DMS 273 (cell line): ENCODE measurements around the gene NFASC.

ENCODE experiments used
- DNase-seq: peaks from one replicate; lab custom pipeline; 2025; ENCODE audit not compliant: unreplicated experiment; lab: John Stamatoyannopoulos, UW

The NFASC gene

DNA sequence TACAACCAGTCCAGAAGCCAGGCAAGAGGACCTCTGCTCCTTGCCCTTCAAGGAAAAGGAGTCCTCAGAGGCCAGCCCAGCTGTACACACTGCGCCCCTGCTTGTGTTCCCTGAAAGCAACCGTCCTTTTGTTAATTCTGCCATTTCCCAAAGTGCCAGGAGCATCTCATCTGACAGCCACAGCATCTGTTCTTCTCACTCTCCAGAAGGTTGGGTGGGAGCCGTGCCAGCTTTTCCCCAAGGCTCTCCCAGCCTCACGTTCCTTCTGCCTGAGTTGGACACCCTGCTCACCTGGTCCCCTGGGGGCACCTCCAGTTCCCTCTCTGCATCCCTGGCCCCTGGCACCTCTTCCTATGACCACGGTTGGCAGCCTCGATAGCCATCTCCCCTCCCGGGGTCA lies 161.8 kb downstream of the NFASC start:
- DNase-seq: peak; percentile 98

DNA sequence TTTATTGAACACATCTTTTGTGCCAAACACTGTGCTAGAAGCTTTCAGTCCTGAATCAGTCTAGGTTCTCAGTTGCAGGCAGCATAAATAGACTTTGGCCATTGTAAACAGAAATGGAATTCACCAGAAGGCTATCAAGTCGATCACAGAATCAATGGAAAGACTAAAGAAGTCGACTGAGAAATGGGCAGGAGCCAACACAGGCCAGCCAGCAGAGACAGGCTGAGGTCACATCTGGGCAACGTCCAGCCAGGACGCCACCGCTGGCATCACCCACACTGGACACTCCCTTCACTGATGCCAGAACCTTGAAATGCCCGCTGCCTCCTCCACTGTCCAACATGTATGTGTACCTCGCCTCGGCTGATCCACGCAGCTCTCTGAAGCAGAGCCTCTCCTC lies 166.9 kb downstream of the NFASC start:
- no peak for DNase-seq

DNA sequence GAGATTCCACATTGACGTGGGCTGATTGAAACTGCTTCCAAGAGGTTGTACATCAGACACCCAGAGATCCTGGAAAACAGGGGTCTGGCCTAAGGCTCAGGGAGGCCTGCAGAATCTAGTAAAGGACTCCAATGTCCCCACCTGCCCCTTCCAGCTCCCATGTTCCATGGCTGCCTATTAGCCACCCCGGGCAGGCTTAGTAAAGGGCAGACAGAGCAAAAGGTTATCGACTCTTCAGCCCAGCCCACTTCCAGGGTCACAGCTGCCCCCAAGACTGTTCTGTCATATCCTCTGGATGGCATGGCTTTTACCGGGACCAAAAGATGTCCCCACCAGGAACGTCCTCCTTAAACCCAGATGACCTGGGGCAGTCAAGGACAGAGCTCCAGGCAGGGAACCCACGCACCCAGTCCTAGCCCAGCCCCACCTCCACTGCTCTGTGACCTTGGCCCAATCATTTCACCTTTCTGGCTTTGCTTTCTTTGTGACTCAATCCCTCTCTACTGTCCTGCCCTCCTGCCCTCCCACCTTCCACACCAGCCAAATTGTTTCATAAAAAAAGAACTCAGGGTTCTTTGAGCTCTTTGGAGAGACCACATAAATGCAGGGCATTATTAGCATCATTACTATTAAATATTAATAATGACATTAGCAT lies 167.6 kb downstream of the NFASC start:
- no peak for DNase-seq

DNA sequence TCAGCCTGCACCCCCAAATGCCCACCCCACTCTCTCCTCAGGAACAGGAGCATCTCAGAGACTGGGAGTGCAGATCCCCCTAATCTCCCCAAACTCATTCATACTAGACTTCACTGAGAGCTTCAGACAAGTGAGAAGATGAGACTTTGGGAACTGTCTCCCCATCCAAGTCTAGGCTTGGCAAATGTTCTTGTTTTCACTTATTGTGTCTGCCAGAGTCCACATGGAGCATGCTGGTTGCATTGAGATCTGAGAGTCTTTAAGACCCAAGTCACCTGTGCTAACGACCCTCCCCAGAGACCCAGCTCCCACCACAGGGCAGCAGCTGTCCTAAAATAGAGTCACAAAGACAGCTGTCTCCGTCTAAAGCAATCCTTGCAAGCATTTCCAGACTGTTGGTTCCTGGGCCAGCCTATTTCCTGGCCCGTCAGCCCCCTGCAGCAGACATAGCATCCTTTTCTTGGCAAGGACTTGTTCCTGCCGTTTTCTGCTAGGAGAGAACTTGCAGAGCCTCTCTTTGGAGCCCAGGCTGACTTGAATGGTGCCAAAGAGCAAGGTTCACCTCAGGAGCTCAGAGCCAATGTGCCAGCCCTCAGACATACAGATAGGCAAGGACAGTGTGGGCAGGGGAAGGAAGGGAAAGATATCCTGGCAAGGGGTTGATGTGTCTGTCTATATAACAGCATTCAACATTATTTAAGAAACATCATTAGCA lies 170.5 kb downstream of the NFASC start:
- peak; percentile 67 for DNase-seq

DNA sequence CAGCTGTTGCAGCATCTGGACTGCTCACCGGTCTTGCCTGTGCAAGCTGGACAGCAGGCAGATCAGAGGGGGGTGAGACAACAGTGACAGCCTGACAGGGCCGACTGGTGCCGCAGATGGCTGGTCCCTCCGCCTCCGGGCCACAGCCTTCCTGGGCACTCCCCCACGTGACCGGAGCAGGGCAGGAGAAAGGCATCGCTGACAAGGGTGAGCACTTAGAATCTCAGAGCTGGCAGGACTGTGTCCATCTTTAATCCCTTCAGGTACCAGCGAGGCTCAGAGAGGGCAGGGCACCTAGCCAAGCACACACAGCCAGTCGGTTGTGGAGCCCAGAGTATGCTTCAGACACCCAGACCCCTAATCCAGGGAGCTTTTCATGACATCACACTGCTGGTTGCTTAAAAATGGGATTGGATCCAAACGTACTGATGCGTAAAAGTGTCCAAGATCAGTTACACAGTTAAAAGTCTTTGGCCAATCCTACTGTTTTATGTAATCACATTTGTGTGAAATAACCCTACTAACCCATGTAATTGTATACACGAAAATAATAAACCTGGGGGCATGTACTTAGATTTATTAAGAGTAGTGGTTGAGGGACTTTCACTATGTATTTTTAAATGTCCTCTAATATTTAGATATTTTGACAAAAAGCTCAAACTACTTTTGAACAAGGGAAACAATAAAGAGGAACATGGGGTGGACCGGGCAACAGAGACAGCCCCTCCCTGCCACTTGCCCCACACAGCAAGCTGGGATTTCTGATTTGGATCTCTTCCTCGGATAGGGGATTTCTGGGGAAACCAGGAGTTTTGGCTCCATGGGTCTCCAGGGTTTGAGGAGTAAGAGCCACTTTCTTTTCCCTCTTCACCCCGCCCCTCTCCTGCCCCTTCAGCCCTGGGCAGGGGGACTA lies 171.6 kb downstream of the NFASC start:
- DNase-seq: peak; percentile 96

DNA sequence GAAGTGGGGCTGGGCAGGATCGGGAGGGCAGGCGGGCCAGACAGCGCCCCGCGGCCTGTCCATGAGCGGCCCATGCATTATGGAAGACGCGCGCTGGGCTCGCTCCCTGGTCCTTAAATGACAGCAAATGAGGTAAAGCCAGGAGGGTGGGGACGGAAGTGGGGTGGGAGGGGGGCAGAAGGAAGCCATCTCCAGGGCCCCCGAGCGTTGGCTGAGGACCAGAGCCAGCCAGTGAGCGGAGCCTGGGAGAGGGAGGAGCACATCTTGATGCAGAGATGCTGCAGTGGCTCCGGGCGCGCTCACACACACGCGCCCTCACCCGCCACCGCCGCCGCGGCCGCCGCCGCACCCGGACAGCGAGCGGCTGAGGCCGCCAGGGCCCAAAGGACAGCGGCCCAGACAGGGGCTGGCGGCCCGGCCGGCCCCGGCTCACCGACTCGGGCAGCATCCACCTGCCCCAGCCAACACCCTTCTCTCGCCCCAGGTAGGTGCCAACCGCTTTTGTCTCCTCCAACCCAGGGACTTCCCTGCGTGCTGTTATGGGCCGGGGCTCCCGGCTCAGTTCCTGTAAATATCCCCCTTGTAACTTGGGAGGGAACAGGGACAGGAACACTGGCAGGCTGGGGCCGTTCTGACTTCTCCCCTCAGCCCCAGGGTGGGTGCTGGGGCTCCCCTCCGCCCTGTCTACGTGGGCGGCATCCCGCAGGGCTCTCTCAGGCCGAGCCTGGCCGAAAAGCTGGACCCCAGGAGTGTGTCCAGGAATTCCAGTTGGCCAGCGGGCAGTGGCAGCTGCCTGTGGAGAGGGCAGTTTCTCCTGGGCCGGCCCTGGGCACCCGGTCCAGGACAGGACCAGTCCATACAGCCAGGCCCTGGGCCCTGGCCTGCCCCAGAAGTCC lies 172.5 kb downstream of the NFASC start, which contains the start of gene CNTN2:
TSS of gene CNTN2 (plus strand) at position 302 of the 896 bp plus-strand sequence. CDS start 9,974 bp downstream, outside the sequence.
- DNase-seq: peak; percentile 85

DNA sequence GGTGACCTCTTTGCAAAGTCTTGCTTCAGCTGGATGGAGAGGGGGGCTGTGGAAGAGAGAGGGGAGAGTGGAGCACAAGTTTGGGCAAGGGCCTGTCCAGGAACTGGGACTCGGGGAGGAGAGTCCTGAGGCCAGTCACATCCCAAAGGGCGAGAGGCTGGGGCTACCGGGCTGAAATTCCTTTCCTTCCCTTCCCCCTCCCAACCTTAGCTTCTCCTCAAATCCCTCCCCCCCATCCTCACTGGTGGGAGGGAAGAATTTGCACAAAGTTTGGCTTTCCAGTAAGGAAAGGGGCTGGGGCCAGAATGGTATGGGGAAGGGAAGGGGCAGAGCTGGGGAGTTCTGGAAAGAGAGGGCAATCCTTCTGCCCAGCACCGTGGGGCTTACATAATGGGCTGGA lies 173.2 kb downstream of the NFASC start:
- DNase-seq: no peak

DNA sequence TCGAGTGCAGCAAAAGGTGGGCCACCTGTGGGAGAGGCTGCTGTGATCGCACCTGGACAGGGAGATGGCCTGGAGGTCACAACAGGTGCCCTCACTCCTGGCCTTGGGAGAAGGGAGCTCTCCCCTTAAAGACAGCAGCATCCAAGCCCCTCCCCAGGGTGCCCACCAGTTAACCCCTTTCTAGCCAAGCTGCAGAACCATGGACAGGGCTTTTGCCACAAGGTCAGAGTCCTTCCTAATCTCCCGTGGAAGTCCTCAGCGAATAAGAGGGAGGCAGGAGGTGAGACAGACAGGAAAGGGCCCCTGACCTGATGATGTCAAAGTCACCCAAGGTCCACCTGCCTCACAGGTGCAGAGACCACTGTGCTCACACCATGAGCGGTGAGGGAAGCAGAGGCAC lies 174.1 kb downstream of the NFASC start:
- no peak for DNase-seq

DNA sequence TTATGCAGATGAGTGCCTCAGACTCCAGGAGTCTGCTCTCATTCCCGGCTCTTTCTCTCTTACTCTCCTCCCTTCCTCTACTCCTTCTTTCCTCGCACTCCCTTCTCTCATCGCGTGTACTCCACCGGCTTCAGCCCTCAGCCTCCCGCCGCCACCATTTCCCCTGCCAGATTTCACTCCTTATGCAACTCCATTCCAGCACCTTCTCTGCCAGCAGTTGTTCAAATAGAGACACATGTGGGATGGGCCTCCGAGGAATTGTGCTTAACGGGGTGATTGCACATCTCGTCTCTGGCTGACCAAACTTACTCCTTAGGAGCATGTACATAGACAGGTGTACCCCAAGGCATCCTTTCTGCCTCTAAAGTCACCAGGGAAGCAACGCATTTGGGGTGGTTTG lies 174.5 kb downstream of the NFASC start:
- no peak for DNase-seq

DNA sequence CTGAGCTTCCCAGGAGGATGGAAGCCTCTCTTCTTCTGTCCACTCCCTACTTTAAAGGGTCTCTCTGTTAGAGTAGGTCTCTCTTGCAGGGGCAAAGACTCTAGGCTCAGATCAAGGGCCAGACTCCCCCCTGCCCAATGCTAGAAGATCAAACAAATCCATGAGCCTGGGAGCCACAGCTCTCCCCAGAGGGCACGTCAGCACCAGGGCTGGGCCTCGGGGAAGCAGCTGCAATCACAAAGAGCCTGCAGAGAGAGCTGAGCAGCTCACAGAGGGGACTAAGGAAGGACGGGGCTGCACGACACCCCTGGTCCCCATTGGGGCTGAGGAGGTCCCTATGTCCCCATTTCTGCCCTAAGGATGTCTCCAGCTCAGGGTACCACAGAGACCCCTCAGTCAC lies 176.2 kb downstream of the NFASC start:
- no peak for DNase-seq

DNA sequence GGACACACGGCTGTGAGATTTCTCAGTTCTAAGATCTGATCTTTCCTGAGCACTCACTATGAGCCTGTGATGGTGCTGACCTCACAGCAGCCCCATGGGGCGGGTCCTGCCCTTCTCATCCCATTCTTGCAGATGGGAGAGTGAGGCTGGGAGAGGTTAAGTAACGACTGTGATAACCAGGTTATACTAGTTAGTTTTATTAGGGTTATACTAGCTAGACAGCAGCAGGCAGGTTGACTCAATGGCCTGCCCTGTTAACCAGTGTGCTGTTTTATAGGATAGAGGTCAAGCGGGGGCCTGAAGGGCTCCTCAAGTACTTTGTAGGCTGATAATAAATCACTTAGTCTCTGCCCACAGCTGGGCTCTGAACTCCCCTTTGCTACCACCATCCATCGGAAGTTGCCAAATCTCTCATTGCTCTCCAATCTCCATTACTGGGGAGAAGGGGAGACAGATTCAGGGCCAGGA lies 177.1 kb downstream of the NFASC start:
- DNase-seq: peak; percentile 42

DNA sequence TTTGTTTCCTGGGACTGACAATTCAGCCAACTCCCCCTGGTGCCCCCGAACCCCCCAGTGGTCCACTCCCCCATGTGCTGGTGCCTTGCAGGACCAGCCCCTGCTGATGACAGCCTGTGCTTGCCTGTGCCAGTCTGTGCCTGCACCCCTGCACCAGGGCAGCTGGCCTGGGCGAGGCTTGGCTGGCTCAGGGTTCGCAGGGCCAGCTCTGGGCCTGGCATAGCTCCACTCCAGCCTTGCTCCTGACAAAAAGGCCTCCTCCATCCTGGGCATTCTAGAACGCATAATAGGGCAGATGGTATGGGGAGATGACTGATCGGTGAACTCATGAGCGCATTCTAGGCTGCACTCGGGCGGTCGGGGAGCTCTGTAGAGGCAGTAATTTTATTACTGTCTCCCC lies 177.7 kb downstream of the NFASC start:
- DNase-seq: peak; percentile 90

DNA sequence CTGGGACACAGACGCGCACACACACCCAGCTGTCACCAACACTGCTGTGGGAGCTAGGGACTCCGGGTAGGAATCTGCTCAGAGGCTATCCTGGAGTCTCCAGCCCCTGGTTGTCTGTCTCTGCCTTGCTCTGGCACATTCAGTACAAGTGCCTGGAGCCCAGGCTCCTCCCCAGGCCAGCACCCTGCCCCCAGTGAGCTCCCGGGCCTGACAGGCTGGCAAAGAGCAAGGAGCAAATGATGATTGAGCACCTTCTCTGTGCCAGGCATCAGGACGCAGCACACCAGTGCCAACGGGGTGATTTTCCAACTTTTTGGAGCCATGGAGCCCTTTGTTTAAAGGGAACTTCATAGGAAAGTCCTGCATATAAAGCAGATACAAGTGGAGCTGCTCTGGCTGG lies 178.8 kb downstream of the NFASC start:
- peak; percentile 31 for DNase-seq

DNA sequence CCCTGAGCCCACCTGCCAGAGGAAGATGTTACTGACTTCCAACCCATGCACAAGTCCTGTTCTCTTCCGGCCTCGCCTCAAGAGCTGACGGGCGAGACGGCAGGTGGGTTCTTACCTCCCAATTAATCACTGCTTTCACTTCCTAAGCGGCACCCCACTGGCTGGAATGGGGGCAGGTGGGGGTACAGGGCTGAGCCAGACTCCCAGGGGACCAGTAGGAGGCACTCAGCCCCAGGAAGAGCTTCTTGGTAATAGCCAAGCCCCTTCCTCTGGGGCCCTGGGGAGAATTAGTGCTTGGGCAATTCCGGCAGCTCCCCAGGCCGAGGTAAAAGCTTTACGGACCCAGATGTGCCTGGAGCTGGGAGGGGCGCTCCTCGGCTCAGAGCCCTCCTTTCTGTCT lies 182.0 kb downstream of the NFASC start:
- no peak for DNase-seq

DNA sequence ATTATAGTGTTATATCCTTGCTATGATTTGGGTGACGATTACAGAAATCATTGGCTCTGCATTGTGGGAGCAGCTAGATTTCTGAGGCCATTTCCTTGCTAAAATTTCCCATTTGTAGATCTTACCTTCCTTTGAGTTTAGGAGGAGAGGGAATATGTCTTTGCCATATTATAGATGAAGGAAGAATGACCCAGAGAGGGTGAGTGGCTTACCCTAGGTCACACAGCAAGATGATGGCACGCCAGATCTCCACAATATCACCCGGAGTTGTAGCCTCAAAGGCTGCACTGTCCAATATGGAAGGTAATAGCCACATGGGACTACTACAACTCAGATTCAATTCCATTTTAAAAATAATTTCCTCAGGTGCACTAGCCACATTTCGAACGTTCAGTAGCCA lies 182.6 kb downstream of the NFASC start:
- DNase-seq: no peak

DNA sequence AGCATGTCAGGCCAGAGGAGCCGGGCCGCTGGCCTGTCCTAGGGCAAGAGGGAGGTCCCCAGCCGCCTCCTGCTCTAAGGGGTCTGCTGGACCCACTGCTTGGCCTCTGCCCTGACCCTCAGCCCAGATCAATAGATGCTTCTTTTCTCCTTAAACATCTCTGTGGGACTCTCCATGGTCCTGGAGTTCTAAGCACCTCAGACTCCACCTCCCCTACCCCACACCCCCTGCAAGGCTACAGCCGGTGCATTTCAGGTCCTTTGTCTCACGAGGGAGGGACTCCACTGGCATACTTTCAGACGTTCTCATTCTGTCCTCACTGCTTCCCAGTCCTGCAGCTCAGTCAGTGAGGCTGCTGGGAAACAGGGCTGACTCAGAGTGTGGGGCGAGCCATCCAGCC lies 183.4 kb downstream of the NFASC start:
- DNase-seq: no peak

DNA sequence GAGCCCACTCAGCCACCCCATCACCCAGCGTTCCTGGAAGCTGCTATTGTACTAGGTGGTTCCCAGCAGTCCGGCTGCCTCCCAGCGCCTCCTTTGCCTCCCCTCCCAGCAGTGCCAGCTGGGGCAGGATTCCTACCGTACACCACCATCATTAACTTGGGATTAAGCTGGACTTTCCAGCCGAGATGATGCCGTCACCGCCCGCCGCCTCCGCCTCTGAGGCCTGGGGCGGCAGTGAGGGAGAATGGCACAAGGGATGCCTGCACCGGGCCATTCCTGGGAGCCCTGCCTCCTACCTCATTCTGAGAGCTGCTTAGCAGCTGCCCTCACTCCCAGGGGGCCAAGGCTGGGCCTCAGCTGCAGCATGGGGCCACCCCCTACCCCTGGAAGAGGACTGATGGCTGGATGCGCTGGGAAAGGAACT lies 185.5 kb downstream of the NFASC start:
- DNase-seq: peak; percentile 28

DNA sequence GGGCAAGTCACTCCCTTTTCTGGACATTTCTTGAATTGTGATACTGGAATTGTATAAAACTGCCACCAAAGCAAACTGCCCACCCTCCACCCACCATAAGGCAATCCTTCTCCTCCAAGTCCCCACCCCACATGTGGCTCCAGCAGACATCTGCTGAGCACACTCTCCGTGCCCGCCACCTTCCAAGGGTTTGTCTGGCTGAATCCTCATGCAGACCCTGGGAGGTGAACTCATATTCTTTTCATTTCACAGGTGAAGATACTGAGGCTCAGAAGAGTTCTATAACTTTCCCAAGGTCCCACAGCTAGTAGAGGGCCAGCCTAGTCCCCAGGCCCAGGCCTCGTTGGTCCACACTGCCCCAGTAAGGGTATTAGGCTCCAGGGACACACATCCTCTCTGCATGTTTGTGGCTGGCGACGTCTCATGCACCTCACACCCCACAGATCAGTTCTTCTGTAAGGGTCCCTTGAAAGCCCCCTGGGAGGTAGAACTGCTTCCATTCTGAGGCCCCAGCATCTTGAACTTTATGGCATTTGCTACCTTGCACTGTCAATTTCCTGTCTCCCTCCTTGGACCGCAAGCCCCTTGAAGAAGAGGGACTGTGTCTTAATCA lies 186.4 kb downstream of the NFASC start:
- DNase-seq: no peak

DNA sequence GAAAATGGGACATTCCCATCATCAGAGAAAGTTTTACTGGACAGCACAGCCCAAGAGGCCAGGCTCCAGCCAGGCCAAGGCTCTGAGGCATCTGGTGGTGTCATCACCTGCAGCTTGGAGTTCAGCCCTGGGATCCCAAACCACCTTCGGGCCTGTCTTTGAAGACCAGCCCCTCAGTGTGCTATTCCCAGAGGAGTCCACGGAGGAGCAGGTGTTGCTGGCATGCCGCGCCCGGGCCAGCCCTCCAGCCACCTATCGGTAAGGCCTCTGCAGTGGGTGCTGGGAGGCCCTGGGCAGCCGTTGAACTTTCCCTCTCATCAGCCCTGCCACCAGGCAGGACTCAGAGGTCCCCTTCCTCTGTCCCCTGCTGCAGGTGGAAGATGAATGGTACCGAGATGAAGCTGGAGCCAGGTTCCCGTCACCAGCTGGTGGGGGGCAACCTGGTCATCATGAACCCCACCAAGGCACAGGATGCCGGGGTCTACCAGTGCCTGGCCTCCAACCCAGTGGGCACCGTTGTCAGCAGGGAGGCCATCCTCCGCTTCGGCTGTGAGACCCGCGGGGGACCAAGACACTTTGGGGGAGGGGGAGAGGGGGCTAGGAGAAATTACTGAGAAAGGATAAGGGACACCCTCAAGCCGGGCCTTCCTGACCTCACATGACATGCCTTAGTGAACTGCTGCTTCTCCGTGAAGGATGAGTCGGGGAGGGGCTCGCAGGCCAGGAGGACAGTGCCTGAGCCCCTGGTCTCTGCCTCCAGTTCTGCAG lies 187.3 kb downstream of the NFASC start:
- no peak for DNase-seq
